ENCODE measurements around the gene FAU. TPM values are rescaled to one million over a fixed set of nuclear protein-coding genes. Genes with fewer than 3 reads are reported as not detected.

Gene FAU
- total and polyA plus RNA-seq, 9 of the 15 experiments (the other 6 are each of a cell fraction or from before 2014, with no cell fraction given) = 433 to 1,827 (median 942) TPM

- no peak for TF ChIP-seq ZNF174 (CRISPR knock-in tag; IDR thresholded peaks at IDR 0.05)
- TF ChIP-seq, protein P1, sequence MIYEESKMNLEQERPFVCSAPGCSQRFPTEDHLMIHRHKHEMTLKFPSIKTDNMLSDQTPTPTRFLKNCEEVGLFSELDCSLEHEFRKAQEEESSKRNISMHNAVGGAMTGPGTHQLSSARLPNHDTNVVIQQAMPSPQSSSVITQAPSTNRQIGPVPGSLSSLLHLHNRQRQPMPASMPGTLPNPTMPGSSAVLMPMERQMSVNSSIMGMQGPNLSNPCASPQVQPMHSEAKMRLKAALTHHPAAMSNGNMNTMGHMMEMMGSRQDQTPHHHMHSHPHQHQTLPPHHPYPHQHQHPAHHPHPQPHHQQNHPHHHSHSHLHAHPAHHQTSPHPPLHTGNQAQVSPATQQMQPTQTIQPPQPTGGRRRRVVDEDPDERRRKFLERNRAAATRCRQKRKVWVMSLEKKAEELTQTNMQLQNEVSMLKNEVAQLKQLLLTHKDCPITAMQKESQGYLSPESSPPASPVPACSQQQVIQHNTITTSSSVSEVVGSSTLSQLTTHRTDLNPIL (CRISPR knock-in tag; IDR thresholded peaks at IDR 0.05) = no peak
- TF ChIP-seq NR2C2 (CRISPR knock-in tag; IDR thresholded peaks at IDR 0.05) = no peak
- no peak for TF ChIP-seq NR2C2 (tag; IDR thresholded peaks at IDR 0.05)
- no peak for TF ChIP-seq MEF2D (tag; conservative IDR thresholded peaks at IDR 0.05; ENCODE audit: low read depth)
- TF ChIP-seq ZBTB7A (IDR thresholded peaks at IDR 0.05; ENCODE audit: borderline replicate concordance, control insufficient read depth, low read depth, low read length) = no peak
- no peak for TF ChIP-seq ILK (tag; IDR thresholded peaks at IDR 0.05; ENCODE audit: borderline replicate concordance, low read depth)
- TF ChIP-seq CHCHD3 (CRISPR knock-in tag; IDR thresholded peaks at IDR 0.05) = no peak
- peak; percentile 87 for TF ChIP-seq PRDM10 (IDR thresholded peaks at IDR 0.05; ENCODE audit: partially characterized antibody)
- TF ChIP-seq, protein P2, sequence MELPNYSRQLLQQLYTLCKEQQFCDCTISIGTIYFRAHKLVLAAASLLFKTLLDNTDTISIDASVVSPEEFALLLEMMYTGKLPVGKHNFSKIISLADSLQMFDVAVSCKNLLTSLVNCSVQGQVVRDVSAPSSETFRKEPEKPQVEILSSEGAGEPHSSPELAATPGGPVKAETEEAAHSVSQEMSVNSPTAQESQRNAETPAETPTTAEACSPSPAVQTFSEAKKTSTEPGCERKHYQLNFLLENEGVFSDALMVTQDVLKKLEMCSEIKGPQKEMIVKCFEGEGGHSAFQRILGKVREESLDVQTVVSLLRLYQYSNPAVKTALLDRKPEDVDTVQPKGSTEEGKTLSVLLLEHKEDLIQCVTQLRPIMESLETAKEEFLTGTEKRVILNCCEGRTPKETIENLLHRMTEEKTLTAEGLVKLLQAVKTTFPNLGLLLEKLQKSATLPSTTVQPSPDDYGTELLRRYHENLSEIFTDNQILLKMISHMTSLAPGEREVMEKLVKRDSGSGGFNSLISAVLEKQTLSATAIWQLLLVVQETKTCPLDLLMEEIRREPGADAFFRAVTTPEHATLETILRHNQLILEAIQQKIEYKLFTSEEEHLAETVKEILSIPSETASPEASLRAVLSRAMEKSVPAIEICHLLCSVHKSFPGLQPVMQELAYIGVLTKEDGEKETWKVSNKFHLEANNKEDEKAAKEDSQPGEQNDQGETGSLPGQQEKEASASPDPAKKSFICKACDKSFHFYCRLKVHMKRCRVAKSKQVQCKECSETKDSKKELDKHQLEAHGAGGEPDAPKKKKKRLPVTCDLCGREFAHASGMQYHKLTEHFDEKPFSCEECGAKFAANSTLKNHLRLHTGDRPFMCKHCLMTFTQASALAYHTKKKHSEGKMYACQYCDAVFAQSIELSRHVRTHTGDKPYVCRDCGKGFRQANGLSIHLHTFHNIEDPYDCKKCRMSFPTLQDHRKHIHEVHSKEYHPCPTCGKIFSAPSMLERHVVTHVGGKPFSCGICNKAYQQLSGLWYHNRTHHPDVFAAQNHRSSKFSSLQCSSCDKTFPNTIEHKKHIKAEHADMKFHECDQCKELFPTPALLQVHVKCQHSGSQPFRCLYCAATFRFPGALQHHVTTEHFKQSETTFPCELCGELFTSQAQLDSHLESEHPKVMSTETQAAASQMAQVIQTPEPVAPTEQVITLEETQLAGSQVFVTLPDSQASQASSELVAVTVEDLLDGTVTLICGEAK (IDR thresholded peaks at IDR 0.05) = no peak
- TF ChIP-seq, protein P2 (CRISPR knock-in tag; IDR thresholded peaks at IDR 0.05) = no peak
- no peak for TF ChIP-seq SRSF7 (optimal IDR thresholded peaks at IDR 0.05; ENCODE audit: low read depth, low read length)
- TF ChIP-seq ZNF143 (CRISPR knock-in tag; IDR thresholded peaks at IDR 0.05) = no peak
Measured at GRCh38 chr11:65111744-65112545, 10.0 kb downstream of the FAU start, which contains the start of gene TM7SF2 (continued).
